Kidney (tissue), 14 donors: ENCODE data around the gene STAG1. TPM values are rescaled to one million over a fixed set of nuclear protein-coding genes. Genes with fewer than 3 reads are reported as not detected.

Experiments
- DNase-seq, 5 donors: peaks; one replicate each; pipeline ENCODE4 v3.0.0-alpha.2; 2013 to 2020
- FAIRE-seq: peaks from 2 replicates; lab custom pipeline; 2012; peaks lifted over from hg19 to GRCh38; lab: Jason Lieb, UNC
- H3K27ac ChIP-seq, 2 donors: one replicate each; pipeline ENCODE4 v1.7.0; 2013; ENCODE audit warnings: low read depth in 2 of 2, low read length in 2 of 2, inconsistent platforms in 1 of 2
- H3K27me3 ChIP-seq: one replicate; pipeline ENCODE4 v1.7.1; 2013; ENCODE audit warnings: low read length, inconsistent platforms; ENCODE audit not compliant: control insufficient read depth, insufficient read depth
- H3K36me3 ChIP-seq, 3 donors: one replicate each; pipeline versions ENCODE4 v1.7.0 to v1.7.1; 2013; ENCODE audit warnings: low read length in 3 of 3, control low read depth in 1 of 3, inconsistent platforms in 1 of 3; ENCODE audit not compliant: insufficient read depth in 3 of 3, control insufficient read depth in 2 of 3
- H3K4me1 ChIP-seq, 3 donors: one replicate each; pipeline versions ENCODE4 v1.7.0 to v1.7.1; 2013; ENCODE audit warnings: low read length in 3 of 3, inconsistent platforms in 1 of 3, low read depth in 1 of 3; ENCODE audit not compliant: control insufficient read depth in 2 of 3, insufficient read depth in 2 of 3
- H3K4me3 ChIP-seq, 3 donors: one replicate each; pipeline versions ENCODE4 v1.7.0 to v1.8.1; 2013; ENCODE audit warnings: low read length in 3 of 3, control low read depth in 1 of 3, inconsistent platforms in 1 of 3
- H3K9ac ChIP-seq, 3 donors: one replicate each; pipeline versions ENCODE4 v1.7.0 to v1.7.1; 2013; ENCODE audit warnings: low read length in 3 of 3, control low read depth in 1 of 3, inconsistent platforms in 1 of 3
- H3K9me3 ChIP-seq, 3 donors: one replicate each; pipeline versions ENCODE4 v1.7.0 to v1.7.1; 2013; ENCODE audit warnings: low read length in 3 of 3, control low read depth in 1 of 3, inconsistent platforms in 1 of 3; ENCODE audit not compliant: control insufficient read depth in 2 of 3, insufficient read depth in 1 of 3
- intact Hi-C: fragments of 100-400 bp; cut with DNase I; formaldehyde crosslinking; loops from one replicate; pipeline ENCODE4 v1.11.1; 2022
- polyA plus RNA-seq: library from polyadenylated mRNA; stranded (reverse); fragments of 350-450 nt; fragmentation: Illumina TruSeq; extraction: RNeasy Lipid Tissue Mini Kit (QIAGEN cat#74804); gene quantifications from one replicate; pipeline ENCODE4 v1.2.3, GENCODE V29; 2014; ENCODE audit warnings: low read depth, low replicate concordance; ENCODE audit not compliant: insufficient read depth
- total RNA-seq: library from RNA; stranded (reverse); fragmentation: NEBNext Ultra II Directional; extraction: Animal tissue kit (Norgen Biotek cat#: 25700); gene quantifications from one replicate; pipeline ENCODE4 v1.2.1, GENCODE V29; 2021
- TF ChIP-seq, protein P1 (sequence below): IDR thresholded peaks from 3 replicates; pipeline ENCODE4 v1.5.1; 2012; ENCODE audit warnings: mild to moderate bottlenecking, moderate library complexity, borderline replicate concordance; ENCODE audit not compliant: insufficient read depth; ENCODE audit errors: extremely low read depth
- donor health status: control.
- donor health status: control.
- donor health status: control.
- donor health status: control.
- donor health status: control.
- donor health status: DM: yes; HTN: yes; CAD: no.
- donor health status: Normal renal cell carcinoma (clear cell type).

The STAG1 gene
- total and polyA plus RNA-seq, 2 donors from 2014 or later = 7.8 to 49.9 TPM

GRCh38 chr3:136437043-136437442 lies 315.1 kb downstream of the STAG1 start:
- Histone ChIP-seq H3K27ac (no peak overlapping the region), H3K9ac (no peak overlapping the region), H3K4me3 (no peak overlapping the region), H3K27me3 (no peaks in the 10 kb centered on the region), H3K36me3 (peaks cover 0 to 3% (median 0%) of the 10 kb centered on the region in 3 donors), H3K9me3 (no peaks in the 10 kb centered on the region), H3K4me1 (no peaks in the 10 kb centered on the region)
- DNase-seq (no peak), FAIRE-seq (no peak)
- TF ChIP-seq, protein P1, sequence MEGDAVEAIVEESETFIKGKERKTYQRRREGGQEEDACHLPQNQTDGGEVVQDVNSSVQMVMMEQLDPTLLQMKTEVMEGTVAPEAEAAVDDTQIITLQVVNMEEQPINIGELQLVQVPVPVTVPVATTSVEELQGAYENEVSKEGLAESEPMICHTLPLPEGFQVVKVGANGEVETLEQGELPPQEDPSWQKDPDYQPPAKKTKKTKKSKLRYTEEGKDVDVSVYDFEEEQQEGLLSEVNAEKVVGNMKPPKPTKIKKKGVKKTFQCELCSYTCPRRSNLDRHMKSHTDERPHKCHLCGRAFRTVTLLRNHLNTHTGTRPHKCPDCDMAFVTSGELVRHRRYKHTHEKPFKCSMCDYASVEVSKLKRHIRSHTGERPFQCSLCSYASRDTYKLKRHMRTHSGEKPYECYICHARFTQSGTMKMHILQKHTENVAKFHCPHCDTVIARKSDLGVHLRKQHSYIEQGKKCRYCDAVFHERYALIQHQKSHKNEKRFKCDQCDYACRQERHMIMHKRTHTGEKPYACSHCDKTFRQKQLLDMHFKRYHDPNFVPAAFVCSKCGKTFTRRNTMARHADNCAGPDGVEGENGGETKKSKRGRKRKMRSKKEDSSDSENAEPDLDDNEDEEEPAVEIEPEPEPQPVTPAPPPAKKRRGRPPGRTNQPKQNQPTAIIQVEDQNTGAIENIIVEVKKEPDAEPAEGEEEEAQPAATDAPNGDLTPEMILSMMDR = no peak
- intact Hi-C loops = no loop called here

- Histone ChIP-seq H3K9me3 (no peaks in the 10 kb centered on the region), H3K9ac (no peak overlapping the region), H3K4me1 (no peaks in the 10 kb centered on the region), H3K27ac (no peak overlapping the region), H3K36me3 (peaks cover 0 to under 1% (median 0%) of the 10 kb centered on the region in 3 donors), H3K27me3 (no peaks in the 10 kb centered on the region), H3K4me3 (no peak overlapping the region)
- intact Hi-C loops = no loop called here
- FAIRE-seq (no peak), DNase-seq (no peak)
- TF ChIP-seq, protein P1 = no peak
Observed at GRCh38 chr3:136434429-136434828, 317.7 kb downstream of the STAG1 start.

DNA sequence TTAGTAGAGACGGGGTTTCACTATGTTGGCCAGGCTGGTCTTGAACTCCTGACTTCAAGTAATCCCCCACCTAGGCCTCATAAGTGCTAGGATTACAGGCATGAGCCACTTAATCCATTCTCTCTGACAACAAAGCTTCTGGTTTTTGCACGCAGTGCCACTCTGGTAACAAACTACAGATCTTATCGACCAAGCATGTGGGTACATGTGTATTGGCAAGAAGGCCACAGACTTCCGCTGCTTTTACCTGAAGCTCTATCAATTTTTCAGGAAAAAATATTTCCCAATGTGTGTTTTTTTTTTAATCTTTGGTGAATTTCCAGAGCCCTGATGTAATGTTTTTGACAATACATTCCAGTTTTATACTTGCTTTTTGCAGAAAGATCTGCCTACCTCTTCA lies 319.5 kb downstream of the STAG1 start:
- DNase-seq = no peak
- Histone ChIP-seq H3K4me1 (no peaks in the 10 kb centered on the region), H3K27ac (no peak overlapping the region), H3K36me3 (peaks cover 0 to 3% (median 0%) of the 10 kb centered on the region in 3 donors), H3K27me3 (no peaks in the 10 kb centered on the region), H3K9ac (no peak overlapping the region), H3K9me3 (no peaks in the 10 kb centered on the region), H3K4me3 (no peak overlapping the region)
- TF ChIP-seq, protein P1 = no peak
- no peak for FAIRE-seq
- intact Hi-C loops = no loop called here

- intact Hi-C loops = no loop called here
Observed at GRCh38 chr3:136428167-136428566, 324.0 kb downstream of the STAG1 start.

More at GRCh38 chr3:136428167-136428566, 324.0 kb downstream of the STAG1 start:
- no peak overlapping the region for H3K27ac ChIP-seq
- no peaks in the 10 kb centered on the region for H3K27me3 ChIP-seq
- no peaks in the 10 kb centered on the region for H3K4me1 ChIP-seq
- H3K9ac ChIP-seq = no peak overlapping the region
- DNase-seq = no peak
- peaks cover 0 to 3% (median 0%) of the 10 kb centered on the region in 3 donors for H3K36me3 ChIP-seq
- no peak overlapping the region for H3K4me3 ChIP-seq
- no peak for FAIRE-seq
- no peaks in the 10 kb centered on the region for H3K9me3 ChIP-seq
- TF ChIP-seq, protein P1 = no peak
